Parathyroid adenoma (tissue), 2 donors: Measurements from ENCODE around the gene NOX5.

Experiments used
- H2AFZ ChIP-seq: fragments of 300-600 bp; sonication (generic); one replicate; pipeline ENCODE4 v1.7.0; 2017; ENCODE audit warnings: antibody characterized with exemption, mild to moderate bottlenecking
- H3K27ac ChIP-seq: fragments of 300-600 bp; sonication (generic); one replicate; pipeline ENCODE4 v1.7.0; 2017
- H3K27me3 ChIP-seq: fragments of 300-600 bp; sonication (generic); one replicate; pipeline ENCODE4 v1.7.0; 2017; ENCODE audit warnings: low read length; ENCODE audit not compliant: control insufficient read depth, insufficient read depth
- H3K36me3 ChIP-seq: fragments of 300-600 bp; sonication (generic); one replicate; pipeline ENCODE4 v1.7.0; 2017; ENCODE audit warnings: low read length; ENCODE audit not compliant: control insufficient read depth, insufficient read depth
- H3K4me1 ChIP-seq: fragments of 300-600 bp; sonication (generic); one replicate; pipeline ENCODE4 v1.7.0; 2017; ENCODE audit warnings: control low read depth
- H3K4me2 ChIP-seq: fragments of 300-600 bp; sonication (generic); one replicate; pipeline ENCODE4 v1.7.0; 2017; ENCODE audit warnings: low read length
- H3K4me3 ChIP-seq: fragments of 300-600 bp; sonication (generic); one replicate; pipeline ENCODE4 v1.7.0; 2017; ENCODE audit warnings: low read depth, low read length
- H3K79me2 ChIP-seq: fragments of 300-600 bp; sonication (generic); one replicate; pipeline ENCODE4 v1.7.0; 2017; ENCODE audit warnings: control low read depth
- H3K9ac ChIP-seq: fragments of 300-600 bp; sonication (generic); one replicate; pipeline ENCODE4 v1.7.0; 2017; ENCODE audit warnings: mild to moderate bottlenecking
- H3K9me3 ChIP-seq: fragments of 300-600 bp; sonication (generic); one replicate; pipeline ENCODE4 v1.7.0; 2017; ENCODE audit warnings: low read length; ENCODE audit not compliant: control insufficient read depth
- CTCF ChIP-seq: fragments of 300-600 bp; sonication (generic); IDR thresholded peaks from one replicate; pipeline ENCODE4 v1.7.0; 2017; ENCODE audit warnings: antibody characterized with exemption, mild to moderate bottlenecking
- donor health status: primary hyperparathyroidism.

NOX5 gene

GRCh38 chr15:69025320-69025719, 10.8 kb downstream of the NOX5 start:
- H3K4me3 ChIP-seq, result no peak overlapping the region
- peaks cover 3% of the 10 kb centered on the region for H3K4me1 ChIP-seq
- H3K79me2 ChIP-seq, result no peaks in the 10 kb centered on the region
- H3K9ac ChIP-seq, result no peak overlapping the region
- no peak for TF ChIP-seq CTCF
- no peaks in the 10 kb centered on the region for H3K9me3 ChIP-seq
- no peak overlapping the region for H3K4me2 ChIP-seq
- H3K36me3 ChIP-seq, result no peaks in the 10 kb centered on the region
- H3K27me3 ChIP-seq, result no peaks in the 10 kb centered on the region
- no peak overlapping the region for H3K27ac ChIP-seq
- no peak overlapping the region for H2AFZ ChIP-seq

- Histone ChIP-seq H3K27ac (no peak overlapping the region), H3K27me3 (no peaks in the 10 kb centered on the region), H3K36me3 (no peaks in the 10 kb centered on the region), H3K4me2 (no peak overlapping the region), H2AFZ (no peak overlapping the region), H3K9ac (no peak overlapping the region), H3K4me1 (peaks cover 3% of the 10 kb centered on the region), H3K9me3 (no peaks in the 10 kb centered on the region), H3K79me2 (no peaks in the 10 kb centered on the region), H3K4me3 (no peak overlapping the region)
- TF ChIP-seq CTCF, result no peak
These were observed 11.9 kb downstream of the NOX5 start for GRCh38 chr15:69026355-69026754.

GRCh38 chr15:69027976-69028518, 13.6 kb downstream of the NOX5 start:
- no peak for TF ChIP-seq CTCF
- H3K36me3 ChIP-seq, result no peaks in the 10 kb centered on the region

GRCh38 chr15:69031013-69032001, 16.8 kb downstream of the NOX5 start:
- H3K4me3 ChIP-seq, result no peak overlapping the region
- no peaks in the 10 kb centered on the region for H3K36me3 ChIP-seq
- H3K9ac ChIP-seq, result no peak overlapping the region
- no peaks in the 10 kb centered on the region for H3K9me3 ChIP-seq
- peaks cover 5% of the 10 kb centered on the region for H3K4me1 ChIP-seq
- TF ChIP-seq CTCF, result peak; percentile 16
- no peak overlapping the region for H3K27ac ChIP-seq
- no peaks in the 10 kb centered on the region for H3K79me2 ChIP-seq
- H2AFZ ChIP-seq, result no peak overlapping the region
- no peaks in the 10 kb centered on the region for H3K27me3 ChIP-seq
- peak overlapping the region; percentile 12 for H3K4me2 ChIP-seq

More at GRCh38 chr15:69027976-69028518, 13.6 kb downstream of the NOX5 start:
- H3K27me3 ChIP-seq, result no peaks in the 10 kb centered on the region
- H3K4me3 ChIP-seq, result no peak overlapping the region
- no peaks in the 10 kb centered on the region for H3K9me3 ChIP-seq
- no peak overlapping the region for H3K27ac ChIP-seq
- no peak overlapping the region for H3K9ac ChIP-seq
- H3K79me2 ChIP-seq, result no peaks in the 10 kb centered on the region
- H3K4me1 ChIP-seq, result no peaks in the 10 kb centered on the region
- no peak overlapping the region for H2AFZ ChIP-seq
- no peak overlapping the region for H3K4me2 ChIP-seq
